ENCODE measurements around the gene GPATCH2.

The GPATCH2 gene

GRCh38 chr1:217437376-217437775 is 193.5 kb downstream of the GPATCH2 start:
- Histone ChIP-seq H3K27ac (no peak overlapping the region), H3K4me3 (ENCODE audit: low read depth, low read length) (no peak overlapping the region), H3K27me3 (ENCODE audit: insufficient read depth, low read depth, severe bottlenecking) (no peaks in the 10 kb centered on the region), H3K9me3 (ENCODE audit: severe bottlenecking) (no peaks in the 10 kb centered on the region), H3K36me3 (no peaks in the 10 kb centered on the region)
- DNase-seq: no peak
- no peak for TF ChIP-seq CTCF (IDR thresholded peaks at IDR 0.05; ENCODE audit: low read depth, low read length)

- no peak overlapping the region for H3K4me3 ChIP-seq (ENCODE audit: low read depth, low read length)
- DNase-seq: peak; percentile 56
- no peaks in the 10 kb centered on the region for H3K9me3 ChIP-seq (ENCODE audit: severe bottlenecking)
- H3K36me3 ChIP-seq: no peaks in the 10 kb centered on the region
- H3K27me3 ChIP-seq (ENCODE audit: insufficient read depth, low read depth, severe bottlenecking): no peaks in the 10 kb centered on the region
- TF ChIP-seq CTCF (IDR thresholded peaks at IDR 0.05; ENCODE audit: low read depth, low read length): no peak
- no peak overlapping the region for H3K27ac ChIP-seq
Observed at GRCh38 chr1:217435204-217435603, 195.7 kb downstream of the GPATCH2 start.

GRCh38 chr1:217433664-217434063 is 197.2 kb downstream of the GPATCH2 start:
- no peak for TF ChIP-seq CTCF (IDR thresholded peaks at IDR 0.05; ENCODE audit: low read depth, low read length)
- Histone ChIP-seq H3K27me3 (ENCODE audit: insufficient read depth, low read depth, severe bottlenecking) (no peaks in the 10 kb centered on the region), H3K4me3 (ENCODE audit: low read depth, low read length) (no peak overlapping the region), H3K27ac (no peak overlapping the region), H3K9me3 (ENCODE audit: severe bottlenecking) (no peaks in the 10 kb centered on the region), H3K36me3 (no peaks in the 10 kb centered on the region)
- DNase-seq: no peak

- Histone ChIP-seq H3K36me3 (no peaks in the 10 kb centered on the region), H3K9me3 (ENCODE audit: severe bottlenecking) (no peaks in the 10 kb centered on the region), H3K27me3 (ENCODE audit: insufficient read depth, low read depth, severe bottlenecking) (no peaks in the 10 kb centered on the region), H3K27ac (no peak overlapping the region), H3K4me3 (ENCODE audit: low read depth, low read length) (no peak overlapping the region)
- no peak for DNase-seq
- TF ChIP-seq CTCF (IDR thresholded peaks at IDR 0.05; ENCODE audit: low read depth, low read length): no peak
Observed at GRCh38 chr1:217432339-217432738, 198.6 kb downstream of the GPATCH2 start.

- no peak overlapping the region for H3K4me3 ChIP-seq (ENCODE audit: low read depth, low read length)
- no peaks in the 10 kb centered on the region for H3K9me3 ChIP-seq (ENCODE audit: severe bottlenecking)
- TF ChIP-seq CTCF (IDR thresholded peaks at IDR 0.05; ENCODE audit: low read depth, low read length): no peak
- DNase-seq: no peak
- no peak overlapping the region for H3K27ac ChIP-seq
- no peaks in the 10 kb centered on the region for H3K27me3 ChIP-seq (ENCODE audit: insufficient read depth, low read depth, severe bottlenecking)
- H3K36me3 ChIP-seq: no peaks in the 10 kb centered on the region
Observed at GRCh38 chr1:217431395-217431794, 199.5 kb downstream of the GPATCH2 start.

GRCh38 chr1:217425422-217425821 is 205.5 kb downstream of the GPATCH2 start:
- no peak for DNase-seq
- Histone ChIP-seq H3K27me3 (ENCODE audit: insufficient read depth, low read depth, severe bottlenecking) (no peaks in the 10 kb centered on the region), H3K27ac (no peak overlapping the region), H3K4me3 (ENCODE audit: low read depth, low read length) (no peak overlapping the region), H3K9me3 (ENCODE audit: severe bottlenecking) (no peaks in the 10 kb centered on the region), H3K36me3 (no peaks in the 10 kb centered on the region)
- TF ChIP-seq CTCF (IDR thresholded peaks at IDR 0.05; ENCODE audit: low read depth, low read length): no peak

All from WERI-Rb-1 (cell line).